K562 (cell line): ENCODE measurements around the gene VSNL1. TPM values are rescaled to one million over a fixed set of nuclear protein-coding genes. Genes with fewer than 3 reads are reported as not detected.

Source experiments
- ATAC-seq: fragments of 200-7000 bp; cut with Tn5 transposase; 3 replicates; pipeline ENCODE4 v1.9.1; 2020; ENCODE audit warnings: moderate library complexity
- BruUV-seq: library from RNA; stranded (reverse); fragments of 400-500 nt; replicated peaks from 2 replicates; lab custom pipeline; 2021; lab: Mats Ljungman, UMichigan
- CTCF ChIA-PET: fragments of 300-600 bp; formaldehyde crosslinking; extraction: SDS; loops from one replicate; lab custom pipeline; 2021; ENCODE audit warnings: low intra/inter-chr PET ratio; lab: Yijun Ruan, JAX
- POLR2A ChIA-PET: fragments of 300-600, 350-650 bp; sonication (Branson Sonifier 250); formaldehyde crosslinking; extraction: SDS; loops from one replicate; lab custom pipeline; 2021; ENCODE audit warnings: antibody characterized with exemption, inconsistent platforms; lab: Yijun Ruan, JAX
- DNase-seq, 4 experiments: peaks; one replicate each; pipeline versions ENCODE4 v3.0.0 to v3.0.0-alpha.2; 2011 to 2018; ENCODE audit warnings: low spot score in 3 of 4, mixed read lengths in 3 of 4; ENCODE audit errors: extremely low read depth in 1 of 4
- FAIRE-seq: peaks from 2 replicates; lab custom pipeline; 2011; peaks lifted over from hg19 to GRCh38; lab: Jason Lieb, UNC
- H2AFZ ChIP-seq: 2 replicates; pipeline ENCODE4 v1.6.0; 2011; ENCODE audit warnings: low read depth, low read length, control low read depth, inconsistent platforms
- H3K27ac ChIP-seq: fragments of 200-600 bp; 3 replicates; pipeline ENCODE4 v1.8.0; 2011; ENCODE audit warnings: low read depth, mild to moderate bottlenecking, control low read depth, inconsistent platforms, low read length, moderate library complexity, mixed read lengths; ENCODE audit errors: extremely low read depth
- H3K27me3 ChIP-seq, 2 experiments: fragments of 300-600 bp in 1 of 2; 2 replicates in 1 of 2; 3 replicates in 1 of 2; pipeline versions ENCODE4 v1.6.0 to v1.8.0; 2011; ENCODE audit warnings: inconsistent platforms in 2 of 2, low read length in 2 of 2, mild to moderate bottlenecking in 1 of 2, mixed read lengths in 1 of 2, moderate library complexity in 1 of 2; ENCODE audit not compliant: control insufficient read depth in 2 of 2, insufficient read depth in 2 of 2
- H3K36me3 ChIP-seq: fragments of 300-600 bp; 3 replicates; pipeline ENCODE4 v1.8.0; 2011; ENCODE audit warnings: mild to moderate bottlenecking, low read length, inconsistent platforms; ENCODE audit not compliant: control insufficient read depth, insufficient read depth
- H3K4me1 ChIP-seq, 2 experiments: fragments of 200-600 bp in 1 of 2; replicated peaks in 1 of 2; 2 replicates in 1 of 2; 3 replicates in 1 of 2; pipeline versions ENCODE4 v1.5.1 to v1.8.0; 2011; ENCODE audit warnings: inconsistent platforms in 2 of 2, low read length in 2 of 2, mild to moderate bottlenecking in 1 of 2, mixed read lengths in 1 of 2, moderate library complexity in 1 of 2; ENCODE audit not compliant: control insufficient read depth in 2 of 2, insufficient read depth in 2 of 2
- H3K4me2 ChIP-seq: 2 replicates; pipeline ENCODE4 v1.6.1; 2011; ENCODE audit warnings: low read length, control low read depth, inconsistent platforms, mixed read lengths; ENCODE audit not compliant: insufficient read depth
- H3K4me3 ChIP-seq: fragments of 200-600 bp; sonication (generic), shearing (Covaris generic); 2 replicates; pipeline ENCODE4 v1.5.1; 2016; ENCODE audit warnings: control low read depth, inconsistent platforms
- H3K79me2 ChIP-seq: fragments of 200-600 bp; 3 replicates; pipeline ENCODE4 v1.8.0; 2011; ENCODE audit warnings: low read length, inconsistent platforms; ENCODE audit not compliant: control insufficient read depth, insufficient read depth
- H3K9ac ChIP-seq, 2 experiments: 2 replicates each; pipeline versions ENCODE4 v1.6.0 to v1.6.1; 2011; ENCODE audit warnings: low read depth in 2 of 2, low read length in 2 of 2, control low read depth in 1 of 2, inconsistent platforms in 1 of 2, mild to moderate bottlenecking in 1 of 2, mixed read lengths in 1 of 2; ENCODE audit not compliant: insufficient read depth in 1 of 2
- H3K9me1 ChIP-seq: one replicate; pipeline ENCODE4 v1.6.0; 2011; ENCODE audit warnings: inconsistent platforms, mild to moderate bottlenecking, low read length, moderate library complexity; ENCODE audit not compliant: control insufficient read depth, insufficient read depth
- H3K9me3 ChIP-seq: replicated peaks from 2 replicates; pipeline ENCODE4 v1.5.1; 2011; ENCODE audit warnings: low read depth, low read length, inconsistent platforms; ENCODE audit not compliant: control insufficient read depth, insufficient read depth
- H4K20me1 ChIP-seq: replicated peaks from 2 replicates; pipeline ENCODE4 v1.6.1; 2011; ENCODE audit warnings: low read length, inconsistent platforms, mixed read lengths; ENCODE audit not compliant: control insufficient read depth, insufficient read depth
- BRCA1 ChIP-seq, 2 experiments: fragments of 450-650 bp in 1 of 2; sonication (generic) in 1 of 2; formaldehyde crosslinking in 1 of 2; IDR thresholded peaks; 2 replicates each; pipeline versions ENCODE4 v1.5.0 to v1.6.1; 2017 to 2020; ENCODE audit warnings: mild to moderate bottlenecking in 1 of 2, missing genetic modification reagents in 1 of 2
- CSDE1 ChIP-seq, 2 experiments: fragments of 450-650 bp; IDR thresholded peaks; 2 replicates each; pipeline ENCODE4 v1.6.1; 2016; ENCODE audit warnings: mild to moderate bottlenecking in 1 of 2
- E2F3 ChIP-seq: fragments of 250-450 bp; sonication (Bioruptor Pico); IDR thresholded peaks from 2 replicates; pipeline ENCODE4 v1.4.0; 2020; ENCODE audit warnings: mild to moderate bottlenecking
- ETV6 ChIP-seq, 3 experiments: fragments of 150-350 bp in 1 of 3; sonication (generic) in 1 of 3; formaldehyde crosslinking in 1 of 3; IDR thresholded peaks; 2 replicates each; pipeline versions ENCODE4 v1.6.1 to v1.8.0; 2014 to 2022; ENCODE audit warnings: borderline replicate concordance in 2 of 3, low read depth in 2 of 3, antibody characterized with exemption in 1 of 3, low read length in 1 of 3, mild to moderate bottlenecking in 1 of 3, missing genetic modification reagents in 1 of 3
- GATAD2B ChIP-seq: fragments of 450-650 bp; IDR thresholded peaks from 2 replicates; pipeline ENCODE4 v1.6.1; 2017; ENCODE audit warnings: mild to moderate bottlenecking, borderline replicate concordance
- MXD1 ChIP-seq: fragments of 250-450 bp; sonication (Bioruptor Pico); IDR thresholded peaks from 2 replicates; pipeline ENCODE4 v1.8.0; 2021; ENCODE audit warnings: borderline replicate concordance, mild to moderate bottlenecking, moderate library complexity; ENCODE audit not compliant: poor library complexity, severe bottlenecking
- RERE ChIP-seq: sonication (generic); formaldehyde crosslinking; IDR thresholded peaks from 2 replicates; pipeline ENCODE4 v1.8.0; 2023; ENCODE audit warnings: missing genetic modification reagents, mild to moderate bottlenecking, borderline replicate concordance
- SRSF9 ChIP-seq: fragments of 200-400 bp; formaldehyde crosslinking; IDR thresholded peaks from 2 replicates; pipeline ENCODE4 v1.6.1; 2017; ENCODE audit warnings: low read depth, low read length, borderline replicate concordance
- ZNF239 ChIP-seq: fragments of 250-450 bp; sonication (Bioruptor Pico); IDR thresholded peaks from 2 replicates; pipeline ENCODE4 v1.4.0; 2020; ENCODE audit warnings: mild to moderate bottlenecking
- ZNF444 ChIP-seq: fragments of 250-450 bp; sonication (Bioruptor Pico); IDR thresholded peaks from 2 replicates; pipeline ENCODE4 v1.4.0; 2020; ENCODE audit warnings: mild to moderate bottlenecking, moderate library complexity
- ZNF449 ChIP-seq: fragments of 250-450 bp; sonication (Bioruptor Pico); IDR thresholded peaks from 2 replicates; pipeline ENCODE4 v1.8.0; 2022; ENCODE audit warnings: moderate library complexity, mild to moderate bottlenecking, inconsistent platforms
- ZNF561 ChIP-seq: fragments of 450-650 bp; formaldehyde crosslinking; conservative IDR thresholded peaks from 2 replicates; pipeline ENCODE4 v1.4.0; 2020; ENCODE audit warnings: mild to moderate bottlenecking, moderate library complexity
- WGBS: fragments of 100-300 bp; shearing (Covaris generic); methylation state at CpG from one replicate; pipeline ENCODE4 v1.1.6; 2016; ENCODE audit warnings: low coverage, mixed read lengths; ENCODE audit not compliant: insufficient coverage; ENCODE audit errors: missing lambda C conversion rate; 5-methylcytosine and 5-hydroxymethylcytosine counted together
- in situ Hi-C: fragments of 300-500 bp; cut with MboI; formaldehyde crosslinking; loops from 4 replicates; pipeline ENCODE4 v1.15.0; 2018; ENCODE audit warnings: inconsistent platforms, mixed read lengths
- intact Hi-C: fragments of 100-400 bp; cut with micrococcal nuclease; formaldehyde crosslinking; loops from 2 replicates; pipeline ENCODE4 v1.14.2; 2022
- polyA plus RNA-seq, 8 experiments: library from polyadenylated mRNA; depleted of rRNA in 4 of 8; stranded (reverse) in 5 of 8; unstranded in 3 of 8; fragments of >200 nt; fragmentation: Nextera tagmentation in 2 of 8; fragmentation: Illumina TruSeq in 1 of 8; extraction: Ambion mirVana in 2 of 8; extraction: Trizol in 1 of 8; gene quantifications; 2 replicates each; pipeline versions ENCODE4 v1.2.1 to v1.2.3, GENCODE V29; 2011 to 2014; ENCODE audit warnings: inconsistent platforms in 1 of 8, missing spikeins in 1 of 8
- total RNA-seq, 7 experiments: library from RNA; depleted of rRNA in 6 of 7; stranded (reverse); fragments of >200 nt in 6 of 7; fragmentation: Illumina TruSeq in 2 of 7; extraction: Trizol in 2 of 7; gene quantifications; 2 replicates each; pipeline versions ENCODE4 v1.2.1 to v1.2.3, GENCODE V29; 2011 to 2021; ENCODE audit warnings: low replicate concordance in 1 of 7

VSNL1 gene
- total and polyA plus RNA-seq, 9 of the 15 experiments (the other 6 are each of a cell fraction or from before 2014, with no cell fraction given), result 0.20 TPM; not detected in 8

- Histone ChIP-seq H3K79me2 (no peaks in the 10 kb centered on the region), H3K4me1 (no peaks in the 10 kb centered on the region), H4K20me1 (no peaks in the 10 kb centered on the region), H3K9ac (no peak overlapping the region), H2AFZ (no peak overlapping the region), H3K4me2 (no peak overlapping the region), H3K27me3 (no peaks in the 10 kb centered on the region), H3K9me1 (no peaks in the 10 kb centered on the region), H3K27ac (no peak overlapping the region), H3K9me3 (no peaks in the 10 kb centered on the region), H3K4me3 (no peak overlapping the region), H3K36me3 (peaks cover 37% of the 10 kb centered on the region)
- no TSS peak for BruUV-seq
- CTCF ChIA-PET, result no interaction called here
- intact Hi-C loops, result no loop called here
- POLR2A ChIA-PET, result interaction anchor here (1.2 to 1.4 kb wide), 2 partner anchors 14 to 22 kb away, joined by 3 to 4 read pairs; no protein-coding TSS in a partner anchor
- FAIRE-seq (no peak), ATAC-seq (no peak), DNase-seq (no peak)
- 86% methylated on average over 4 of the region's 4 CpGs for WGBS
- in situ Hi-C loops, result no loop called here
- TF ChIP-seq E2F3 (CRISPR knock-in tag) (no peak), ZNF239 (no peak), MXD1 (CRISPR knock-in tag) (no peak), BRCA1 (IDR thresholded peaks at IDR 0.05) (no peak), BRCA1 (CRISPR knock-in tag; IDR thresholded peaks at IDR 0.05) (no peak), CSDE1 (IDR thresholded peaks at IDR 0.05) (no peak), SRSF9 (no peak), ZNF444 (CRISPR knock-in tag) (no peak), ZNF449 (CRISPR knock-in tag) (no peak), RERE (CRISPR knock-in tag) (no peak), GATAD2B (no peak), ZNF561 (CRISPR knock-in tag) (no peak), ETV6 (IDR thresholded peaks at IDR 0.05; ENCODE audit: borderline replicate concordance in 1 of 2, low read depth in 2 of 2, low read length in 1 of 2) (no peak), ETV6 (CRISPR knock-in tag; IDR thresholded peaks at IDR 0.05; ENCODE audit: borderline replicate concordance) (no peak)
Observed at GRCh38 chr2:17660219-17660618, 119.7 kb downstream of the VSNL1 start.
